Activated T-cell treated with anti-CD3 and anti-CD28 coated beads for 24 hours (primary cell): ENCODE data around the gene KLK6.
"Not testable (repeated sequence)": the region's sequence is repeated elsewhere in the genome, so short reads cannot be mapped to it uniquely, and the experiment has no call there.

ENCODE experiments used
- DNase-seq: peaks from one replicate; pipeline ENCODE4 v3.0.0-alpha.2; 2020; ENCODE audit warnings: low read depth

Gene KLK6

DNA sequence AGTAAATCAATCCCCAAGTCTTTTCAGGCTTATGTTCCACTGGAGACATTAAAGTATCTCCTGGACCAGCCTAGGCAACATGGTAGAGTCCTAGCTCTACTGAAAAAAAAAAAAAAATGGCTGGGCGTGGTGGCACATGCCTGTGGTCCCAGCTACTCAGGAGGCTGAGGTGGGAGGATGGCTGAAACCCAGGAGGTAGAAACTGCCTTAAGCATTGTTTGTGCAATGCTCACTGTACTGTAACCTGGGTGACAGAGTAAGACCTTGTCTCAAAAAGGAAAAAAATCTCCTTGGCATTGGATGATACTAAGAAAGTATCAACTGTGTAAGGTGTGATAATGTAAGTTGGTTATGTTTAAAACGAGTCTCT lies 23.3 kb upstream of the KLK6 start:
- no peak for DNase-seq

DNA sequence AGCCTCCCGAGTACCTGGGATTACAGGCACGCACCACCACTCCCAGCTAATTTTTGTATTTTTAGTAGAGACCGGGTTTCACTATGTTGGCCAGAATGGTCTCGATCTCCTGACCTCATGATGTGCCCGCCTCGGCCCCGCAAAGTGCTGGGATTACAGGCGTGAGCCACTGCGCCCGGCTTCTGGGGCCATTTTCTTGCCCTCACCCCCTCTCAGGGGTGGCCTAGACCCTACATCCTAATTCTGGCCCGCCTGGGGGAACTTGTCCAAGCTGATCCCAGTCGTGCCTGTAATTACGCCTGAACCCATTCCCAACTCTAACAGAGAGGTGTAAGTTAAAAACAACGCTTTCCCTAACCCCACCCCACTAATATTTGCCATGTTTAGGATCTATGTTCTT lies 15.0 kb upstream of the KLK6 start:
- not testable (repeated sequence) for DNase-seq

DNA sequence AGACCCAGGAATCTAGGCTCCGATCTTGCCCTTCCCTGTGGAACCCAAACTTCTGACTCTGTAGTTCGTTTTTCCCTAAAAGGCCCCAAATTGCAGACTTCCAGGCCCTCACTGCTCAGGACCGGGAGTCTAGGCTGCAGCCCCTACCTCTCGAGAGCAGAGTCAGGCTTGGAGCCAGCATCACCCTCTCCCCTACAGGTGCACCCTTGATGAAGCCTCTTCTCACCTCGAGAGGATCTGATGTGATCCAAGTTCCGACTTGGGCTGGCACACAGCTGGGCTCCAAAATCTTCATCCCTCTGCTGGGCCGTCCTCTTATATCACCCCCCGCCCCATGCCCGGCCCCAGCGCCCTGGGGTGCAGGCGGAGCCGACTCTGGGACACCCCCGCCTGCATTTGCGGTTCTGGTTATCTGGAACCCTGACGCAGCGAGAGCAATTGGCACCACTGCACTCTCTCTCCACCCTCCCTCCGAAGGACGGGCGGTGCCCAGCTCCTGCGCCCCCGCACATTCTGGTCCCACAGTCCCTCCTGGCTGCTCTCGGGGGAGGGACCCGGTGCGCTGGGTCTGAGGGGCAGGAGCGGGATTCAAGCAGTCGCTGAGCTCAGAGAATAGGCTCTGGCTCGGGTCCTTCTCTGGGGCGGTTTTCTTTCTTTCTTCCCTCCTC lies 14.4 kb upstream of the KLK6 start, which contains the start of gene KLK7:
KLK7 (minus strand) TSS at position 293 of the 668 bp plus-strand sequence. CDS start 1,518 bp downstream, outside the sequence.
- no peak for DNase-seq

DNA sequence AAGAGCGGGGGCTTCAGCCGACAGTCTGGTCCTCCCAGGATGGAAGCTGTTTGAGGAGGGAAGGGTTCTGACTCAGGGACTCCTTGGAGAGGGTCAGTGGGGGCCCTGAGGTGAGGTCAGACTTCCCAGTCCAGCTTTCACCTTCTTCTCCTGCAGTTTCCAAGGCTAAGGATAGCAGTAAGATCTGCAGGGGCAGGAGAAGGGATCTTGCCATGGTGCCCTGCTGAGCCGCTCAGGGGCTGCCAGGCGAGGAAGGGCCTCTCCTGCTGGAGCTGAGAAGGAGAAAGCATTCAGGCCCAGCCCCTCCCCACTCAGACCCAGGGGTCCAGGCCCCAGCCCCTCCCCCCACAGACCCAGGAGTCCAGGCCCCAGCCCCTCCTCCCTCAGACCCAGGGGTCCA lies 12.8 kb upstream of the KLK6 start:
- no peak for DNase-seq

GRCh38 chr19:50981587-50982146 lies 12.3 kb upstream of the KLK6 start:
- no peak for DNase-seq

- no peak for DNase-seq
Observed at GRCh38 chr19:50980208-50980607, 10.8 kb upstream of the KLK6 start.

- DNase-seq = no peak
Observed at GRCh38 chr19:50979758-50980157, 10.4 kb upstream of the KLK6 start.

GRCh38 chr19:50978772-50979390 lies 9.5 kb upstream of the KLK6 start:
- no peak for DNase-seq

GRCh38 chr19:50977626-50978025 lies 8.2 kb upstream of the KLK6 start:
- DNase-seq = no peak

DNA sequence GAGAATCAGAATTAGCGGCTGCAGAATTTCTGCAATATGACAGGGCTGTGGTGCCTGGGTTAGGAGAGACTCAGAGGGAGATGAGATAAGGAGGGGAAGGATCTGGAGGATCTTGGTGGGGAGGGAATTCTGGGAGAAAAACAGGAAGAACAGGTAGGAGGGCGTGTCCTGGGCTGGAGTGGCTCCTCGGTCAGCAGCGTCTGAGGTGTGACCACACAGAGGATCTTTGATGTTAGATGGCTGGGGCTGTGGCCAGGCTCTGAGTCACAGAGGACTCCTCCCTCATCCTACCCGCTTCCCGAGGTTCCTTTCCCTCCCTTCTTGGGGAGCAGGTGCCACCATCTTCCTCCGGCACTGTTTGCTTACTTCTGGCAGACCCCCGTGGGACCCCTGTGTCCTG lies 6.4 kb upstream of the KLK6 start:
- DNase-seq = no peak

DNA sequence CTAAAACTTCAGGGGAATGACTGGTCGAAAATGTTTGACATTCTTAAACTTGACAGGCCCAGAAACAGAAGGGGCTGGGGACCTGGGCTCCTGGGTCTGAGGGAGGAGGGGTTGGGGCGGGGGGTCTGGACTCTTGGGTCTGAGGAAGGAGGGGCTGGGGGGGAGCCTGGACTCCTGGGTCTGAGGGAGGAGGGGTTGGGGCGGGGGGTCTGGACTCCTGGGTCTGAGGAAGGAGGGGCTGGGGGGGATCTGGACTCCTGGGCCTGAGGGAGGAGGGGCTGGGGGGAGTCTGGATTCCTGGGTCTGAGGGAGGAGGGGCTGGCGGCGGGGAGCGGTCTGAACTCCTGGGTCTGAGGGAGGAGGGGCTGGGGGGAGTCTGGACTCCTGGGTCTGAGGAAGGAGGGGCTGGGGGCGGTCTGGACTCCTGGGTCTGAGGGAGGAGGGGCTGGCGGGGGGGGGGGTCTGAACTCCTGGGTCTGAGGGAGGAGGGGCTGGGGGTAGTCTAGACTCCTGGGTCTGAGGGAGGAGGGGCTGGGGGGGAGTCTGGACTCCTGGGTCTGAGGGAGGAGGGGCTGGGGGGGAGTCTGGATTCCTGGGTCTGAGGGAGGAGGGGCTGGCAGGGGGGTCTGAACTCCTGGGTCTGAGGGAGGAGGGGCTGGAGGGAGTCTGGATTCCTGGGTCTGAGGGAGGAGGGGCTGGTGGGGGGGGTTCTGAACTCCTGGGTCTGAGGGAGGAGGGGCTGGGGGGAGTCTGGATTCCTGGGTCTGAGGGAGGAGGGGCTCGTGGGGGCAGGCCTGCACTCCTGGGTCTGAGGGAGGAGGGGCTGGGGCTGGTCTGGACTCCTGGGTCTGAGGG lies 5.5 kb upstream of the KLK6 start:
- no peak for DNase-seq

GRCh38 chr19:50972795-50973376 lies 3.5 kb upstream of the KLK6 start:
- DNase-seq = no peak

GRCh38 chr19:50969810-50970209 lies 419 bp upstream of the KLK6 start:
- DNase-seq = not testable (repeated sequence)

GRCh38 chr19:50968716-50969412 lies 527 bp downstream of the KLK6 start:
- no peak for DNase-seq

DNA sequence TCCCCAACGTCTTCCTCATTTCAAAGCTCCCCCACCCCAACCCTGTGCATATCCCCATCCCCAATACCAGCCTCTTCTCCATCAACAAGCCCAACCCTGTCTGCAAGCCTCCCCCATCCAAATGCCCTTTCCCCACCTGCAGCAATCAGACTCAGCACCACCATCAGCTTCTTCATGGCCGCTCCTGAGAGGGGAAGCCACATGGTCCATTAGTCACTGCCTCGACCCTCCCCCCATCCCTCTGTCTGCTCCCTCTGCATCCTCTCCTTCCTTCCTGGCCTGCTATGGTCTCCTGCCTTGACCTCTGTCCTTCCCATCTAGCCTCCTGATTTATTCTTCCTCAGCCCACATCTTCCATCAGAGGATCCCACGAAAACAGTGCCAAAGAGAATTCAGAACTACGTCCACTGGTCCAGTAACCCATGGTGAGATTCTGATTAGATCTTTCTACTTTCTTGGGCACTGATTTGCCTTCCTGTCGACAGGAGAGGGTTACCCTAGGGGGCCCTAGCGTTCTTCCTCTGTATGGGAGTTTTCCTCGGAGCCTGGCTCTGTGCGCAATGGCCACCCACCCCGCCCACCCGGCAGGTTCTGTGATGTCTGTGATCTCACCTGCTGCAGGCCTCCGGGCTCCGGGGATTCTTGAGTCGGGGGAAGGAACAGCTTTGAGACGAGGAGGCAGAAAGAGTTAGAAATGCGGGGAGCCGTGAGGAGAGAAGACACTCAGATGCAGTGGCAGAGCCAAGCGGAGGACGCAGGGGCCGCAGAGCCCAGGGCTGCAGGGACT lies 1.3 kb downstream of the KLK6 start:
- DNase-seq = no peak

GRCh38 chr19:50964266-50964665 lies 5.1 kb downstream of the KLK6 start:
- no peak for DNase-seq

- DNase-seq = no peak
Observed at GRCh38 chr19:50963381-50963780, 6.0 kb downstream of the KLK6 start.

GRCh38 chr19:50962245-50962644 lies 7.1 kb downstream of the KLK6 start:
- DNase-seq = no peak

GRCh38 chr19:50959731-50960500 lies 9.5 kb downstream of the KLK6 start:
- no peak for DNase-seq

- no peak for DNase-seq
Observed at GRCh38 chr19:50957587-50957986, 11.8 kb downstream of the KLK6 start.
